ENCODE measurements around the gene ZNF787.
A peak's percentile ranks its signal among the peaks of the same experiment; 100 is the strongest.

The ZNF787 gene

DNA sequence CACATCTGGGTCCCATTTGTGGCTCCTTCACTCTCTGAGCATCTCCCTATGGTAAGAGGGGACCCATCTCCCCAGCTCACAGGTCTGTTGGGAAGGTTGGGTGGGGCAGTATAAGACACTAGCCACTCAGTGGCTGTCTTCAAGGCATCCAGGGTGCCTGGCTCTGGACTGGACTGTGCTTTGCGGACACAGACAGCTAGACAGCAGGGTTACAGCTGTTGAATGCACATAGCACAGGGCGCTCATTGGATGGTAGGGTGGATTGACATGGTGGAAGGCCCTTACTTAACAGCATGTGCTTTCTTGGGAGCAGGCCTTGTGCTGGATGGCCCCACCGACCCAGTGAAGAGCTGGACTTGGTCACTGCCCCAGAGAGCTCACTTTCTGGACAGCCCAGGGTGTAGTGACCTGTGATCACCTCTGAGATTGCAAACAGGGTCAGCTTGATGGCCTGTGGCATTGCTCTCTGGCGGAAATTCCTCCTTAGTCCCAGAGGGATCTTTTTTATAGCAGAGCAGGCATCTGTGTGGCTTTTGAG is 21.9 kb upstream of the ZNF787 start:
- DNase-seq = no peak

DNA sequence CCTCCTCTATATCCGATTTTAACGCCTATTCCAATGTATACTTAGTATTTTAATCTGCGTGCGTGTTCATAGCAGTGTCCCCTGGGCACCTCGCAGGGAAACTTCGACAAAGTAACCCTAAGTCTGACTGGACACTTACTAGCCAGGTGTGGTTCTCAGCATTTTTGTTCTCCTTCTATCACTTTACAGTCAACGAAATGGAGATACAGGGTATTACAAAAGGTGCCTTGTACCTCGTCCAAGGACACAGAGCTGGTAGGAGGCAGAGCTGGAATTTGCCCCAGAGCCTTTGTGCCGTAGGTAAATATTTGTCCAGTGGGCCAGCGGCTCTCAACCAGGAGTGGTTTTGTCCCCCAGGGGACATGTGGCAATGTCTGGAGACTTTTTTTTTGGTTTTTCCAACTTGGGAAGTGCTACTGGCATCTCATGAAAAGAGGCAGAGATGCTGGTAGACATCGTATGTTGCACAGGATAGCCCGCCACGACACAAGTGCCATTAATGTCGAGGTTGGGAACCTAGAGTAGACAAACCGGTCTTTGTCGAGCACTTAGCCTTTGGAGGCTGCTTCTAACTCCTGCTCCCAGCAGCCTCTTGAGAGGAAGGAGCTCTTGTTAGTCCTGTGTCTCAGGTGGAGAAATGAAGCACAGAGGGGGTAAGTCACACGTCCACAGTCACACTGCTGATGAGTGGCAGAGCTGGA is 21.1 kb upstream of the ZNF787 start:
- no peak for DNase-seq

DNA sequence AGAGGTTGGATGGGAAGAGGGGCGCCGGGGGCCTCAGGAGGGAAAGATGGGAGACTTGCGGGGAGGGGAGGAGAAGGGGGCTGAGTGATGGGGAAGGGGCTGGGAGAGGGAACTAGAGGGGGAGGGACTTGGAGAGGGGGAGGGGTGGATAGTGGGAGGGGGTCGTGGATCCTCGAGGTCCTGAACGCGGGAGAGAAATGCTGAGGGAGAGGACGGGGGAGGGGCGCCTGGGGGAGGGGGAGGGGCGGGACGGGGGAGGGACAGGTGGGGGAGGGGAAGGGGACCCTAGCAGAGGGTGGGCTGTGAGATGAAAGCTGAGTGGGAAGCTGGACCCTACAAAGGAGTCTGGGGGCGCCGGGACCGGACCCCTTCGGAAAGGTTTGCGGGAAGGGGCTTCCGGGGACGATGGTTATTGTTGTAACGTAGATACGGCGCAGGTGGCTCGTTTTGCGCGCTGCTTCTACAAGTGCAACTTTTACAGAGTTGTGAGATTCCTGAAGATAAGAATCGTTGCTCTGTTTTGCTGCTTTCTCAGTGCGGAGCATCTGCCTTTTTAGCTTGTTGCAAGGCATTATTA is 20.4 kb upstream of the ZNF787 start:
- no peak for DNase-seq

DNA sequence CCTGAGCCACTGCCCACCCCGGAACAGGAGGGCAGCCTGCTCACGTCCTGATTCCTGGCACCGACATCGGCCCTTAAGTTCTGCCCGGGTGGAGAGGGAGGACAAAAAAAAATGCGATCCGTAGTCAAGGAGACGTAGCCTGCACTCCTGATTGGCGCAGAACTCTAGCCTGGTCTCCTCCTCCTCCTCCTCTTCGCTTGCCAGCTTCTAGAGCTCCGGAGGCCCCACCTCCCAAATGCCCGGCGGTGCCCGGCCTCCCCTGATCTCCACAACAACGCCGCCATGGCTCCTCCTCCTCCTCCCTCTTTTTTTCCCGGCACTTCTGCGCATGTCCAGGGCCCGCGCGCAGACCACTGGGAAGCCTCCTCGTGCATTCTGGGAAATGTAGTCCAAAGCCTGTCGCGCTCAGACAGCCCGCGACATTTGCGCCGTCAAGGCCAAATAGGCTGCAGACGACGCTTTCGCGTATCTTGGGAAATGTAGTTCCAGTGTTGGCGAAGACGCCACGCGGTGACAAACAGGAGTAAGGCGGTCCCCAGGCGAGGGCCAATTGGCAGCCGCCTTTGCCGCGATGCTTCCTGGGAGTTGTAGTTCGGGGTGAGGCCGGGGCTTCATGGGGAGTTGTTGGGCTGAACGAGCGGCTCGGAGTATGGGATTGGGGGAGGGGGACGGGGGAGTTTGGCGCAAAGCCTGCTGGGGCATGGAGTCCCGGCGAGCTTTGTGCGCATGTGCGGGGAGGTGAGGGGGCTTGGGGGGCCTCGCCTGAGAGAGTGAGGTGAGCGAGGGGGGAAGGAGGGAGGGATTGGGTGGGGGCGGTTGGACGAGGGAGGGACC is 19.7 kb upstream of the ZNF787 start, which contains the start of gene ZNF444:
Gene ZNF444, plus strand, starts transcription at position 705 of the 834 bp plus-strand sequence. CDS start 5,625 bp downstream, outside the sequence.
- peak; percentile 99 for DNase-seq

DNA sequence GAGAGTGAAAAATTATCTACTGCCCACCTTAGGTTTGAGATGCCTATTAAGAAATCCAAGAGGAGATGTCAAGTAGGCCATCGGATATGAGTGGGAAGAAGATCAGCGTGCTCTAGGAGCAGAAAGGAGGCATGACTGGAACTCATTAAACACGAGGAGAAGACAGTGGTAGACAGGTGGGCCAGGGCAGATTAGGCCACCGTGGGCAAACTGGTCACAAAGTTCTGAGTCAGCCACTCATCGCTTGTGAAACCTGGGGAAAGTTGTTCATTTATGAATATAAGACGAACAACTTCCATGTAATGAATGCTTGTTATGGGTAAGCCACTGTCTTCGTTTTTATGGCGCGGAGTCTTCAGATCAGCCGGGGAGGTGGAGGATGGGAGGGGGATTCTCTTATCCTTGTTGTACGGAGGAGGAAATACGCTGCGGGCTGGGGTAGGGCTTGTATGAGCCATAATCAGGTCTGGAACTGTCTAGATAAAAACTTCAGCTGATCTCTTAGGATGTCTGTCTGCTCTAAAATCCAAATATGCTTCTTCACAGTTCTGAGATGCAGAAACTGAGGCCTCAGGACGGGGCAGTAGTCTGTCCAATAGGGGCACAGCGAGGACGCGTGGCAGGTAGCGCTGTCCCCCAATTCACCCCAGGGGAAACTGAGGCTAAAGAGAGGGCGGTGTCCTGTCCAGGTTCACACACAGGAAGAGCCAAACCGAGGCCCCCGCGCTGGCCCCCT is 18.9 kb upstream of the ZNF787 start:
- no peak for DNase-seq

DNA sequence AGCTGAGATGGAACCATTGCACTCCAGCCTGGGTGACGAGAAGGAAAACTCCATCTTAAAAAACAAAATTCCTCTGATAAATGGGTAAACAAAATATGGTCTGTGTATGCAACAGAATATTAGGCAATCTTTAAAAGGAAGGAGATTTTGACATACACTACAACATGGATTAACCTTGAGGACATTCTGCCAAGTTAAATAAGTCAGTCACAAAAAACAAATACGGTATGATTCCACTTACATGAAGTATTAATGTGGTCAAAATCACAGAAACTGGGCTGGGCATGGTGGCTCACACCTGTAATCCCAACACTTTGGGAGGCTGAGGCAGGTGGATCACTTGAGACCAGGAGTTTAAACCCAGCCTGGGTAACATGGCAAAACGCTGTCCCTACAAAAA is 17.0 kb upstream of the ZNF787 start:
- no peak for DNase-seq

DNA sequence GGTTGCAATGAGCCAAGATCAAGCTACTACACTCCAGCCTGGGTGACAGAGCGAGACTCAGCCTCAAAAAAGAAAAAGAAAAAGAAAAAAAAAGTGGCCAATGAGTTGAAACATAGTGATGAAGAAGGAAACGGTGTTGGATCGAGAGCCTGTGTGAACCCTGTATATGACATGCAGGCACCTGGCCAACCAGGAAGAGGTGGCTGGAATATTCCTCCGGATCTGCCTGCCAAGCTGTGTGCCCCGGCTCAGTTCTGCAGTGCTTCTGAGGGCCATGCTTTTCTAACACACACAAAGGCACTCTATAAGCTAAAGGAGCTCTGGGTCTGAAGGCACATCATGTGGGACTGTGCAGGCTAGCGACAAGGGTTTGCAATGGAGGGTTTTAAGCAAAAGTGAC is 16.3 kb upstream of the ZNF787 start:
- DNase-seq = no peak

DNA sequence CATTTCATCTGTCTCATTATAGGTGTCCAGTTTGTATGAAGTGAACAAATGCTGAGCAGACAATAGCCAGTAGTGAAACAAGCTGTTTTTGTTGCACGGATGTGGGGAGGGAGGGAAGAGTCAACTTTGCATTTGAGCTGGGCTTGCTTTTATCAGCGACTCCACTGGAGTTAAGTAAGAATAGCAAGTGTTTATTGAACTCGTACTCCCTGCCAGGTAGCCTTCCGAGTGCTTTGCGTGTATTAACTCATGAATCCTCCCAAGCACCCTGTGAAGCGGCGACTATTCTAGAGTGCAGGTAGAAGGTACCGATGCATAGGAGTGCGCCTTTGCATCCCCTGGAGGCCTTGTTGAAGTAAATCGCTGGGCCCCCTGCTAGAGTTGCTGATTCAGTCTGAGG is 15.3 kb upstream of the ZNF787 start:
- no peak for DNase-seq

DNA sequence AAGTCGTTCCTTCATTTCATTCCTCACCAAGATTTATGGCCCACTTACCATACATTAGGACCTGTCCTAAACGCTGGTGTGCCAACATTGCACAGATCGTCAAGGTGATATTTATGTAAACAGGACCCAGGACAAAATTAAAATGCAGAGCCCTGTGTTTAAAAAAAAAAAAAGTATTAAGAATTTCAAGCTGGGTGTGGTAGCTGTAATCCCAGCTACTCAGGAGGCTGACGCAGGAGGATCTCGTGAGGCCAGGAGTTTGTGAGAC is 13.5 kb upstream of the ZNF787 start:
- DNase-seq = no peak

DNA sequence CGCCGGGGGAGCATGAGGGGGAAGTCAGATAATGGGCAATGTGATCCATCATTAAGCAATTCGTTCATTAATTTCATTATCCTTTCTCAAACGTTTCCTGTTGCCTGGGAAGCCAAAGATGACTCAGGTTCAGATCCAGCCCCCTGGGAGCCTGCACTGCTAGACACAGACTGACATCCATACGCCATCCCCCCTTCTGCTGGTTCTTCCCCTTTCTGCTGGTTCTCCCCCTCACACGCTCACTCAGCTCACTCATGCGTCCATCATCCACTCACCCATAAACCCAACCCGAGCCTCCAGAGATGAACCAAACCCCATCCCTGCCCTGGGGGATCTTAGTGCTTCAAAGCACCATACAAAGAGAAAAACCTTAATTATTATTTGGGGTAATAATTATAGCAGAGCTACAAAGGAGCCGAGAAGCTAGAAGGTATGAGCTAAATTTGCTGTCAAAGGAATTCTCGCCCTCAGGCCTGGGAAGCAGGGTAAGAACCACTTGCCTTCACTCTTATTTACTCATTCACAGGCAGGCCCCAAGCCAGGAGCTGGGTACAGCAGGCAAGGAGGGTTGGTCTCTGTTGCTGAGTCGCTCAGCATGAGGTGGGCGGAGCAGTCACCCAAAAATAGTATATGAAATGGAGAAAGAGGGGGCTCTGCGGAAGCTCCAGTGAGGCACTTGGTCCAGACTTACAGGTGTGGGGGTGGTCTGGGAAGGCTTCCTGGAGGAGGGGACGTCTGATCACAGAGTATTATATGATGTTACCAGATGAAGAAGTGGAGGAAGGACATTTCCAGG is 13.0 kb upstream of the ZNF787 start:
- no peak for DNase-seq

DNA sequence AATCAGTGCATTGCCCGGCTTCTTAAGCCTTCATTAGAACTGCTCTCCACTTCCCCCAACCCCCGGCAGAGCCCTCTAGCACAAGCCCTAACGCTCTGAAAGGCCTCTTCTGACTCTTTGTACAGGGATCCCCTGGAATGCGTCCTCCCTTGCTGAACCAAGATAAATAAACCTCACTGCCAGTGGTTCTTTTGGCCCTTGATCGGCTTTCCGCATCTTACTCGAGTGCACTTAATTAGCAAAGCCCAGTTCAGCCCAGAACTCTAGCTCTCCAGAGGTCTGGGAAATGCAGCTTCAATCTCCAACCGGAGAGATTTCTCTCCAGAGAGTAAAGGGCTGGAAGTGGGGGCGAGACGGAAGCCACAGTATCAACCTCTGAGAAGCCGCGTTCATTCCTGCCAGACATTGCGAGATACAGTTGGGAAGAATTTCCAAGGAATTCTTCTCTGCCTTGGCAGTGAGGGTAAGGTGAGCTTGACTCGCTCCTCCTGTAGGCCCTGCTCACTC is 11.3 kb upstream of the ZNF787 start:
- no peak for DNase-seq

DNA sequence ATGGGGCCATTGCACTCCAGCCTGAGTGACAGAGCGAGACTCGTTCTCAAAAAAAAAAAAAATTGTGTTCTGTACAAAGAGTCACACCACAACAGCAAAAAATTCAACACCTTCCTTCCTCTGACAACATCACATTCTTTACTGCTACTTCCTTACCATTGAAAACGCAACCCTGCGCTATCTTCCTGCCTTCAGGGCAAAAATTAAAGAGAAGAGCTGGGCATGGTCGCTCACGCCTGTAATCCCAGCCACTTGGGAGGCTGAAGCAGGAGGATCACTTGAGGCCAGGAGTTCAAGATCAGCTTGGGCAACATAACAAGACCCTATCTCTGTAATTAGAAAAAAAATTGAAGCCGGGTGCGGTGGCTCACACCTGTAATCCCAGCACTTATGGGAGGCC is 10.6 kb upstream of the ZNF787 start:
- DNase-seq = no peak

DNA sequence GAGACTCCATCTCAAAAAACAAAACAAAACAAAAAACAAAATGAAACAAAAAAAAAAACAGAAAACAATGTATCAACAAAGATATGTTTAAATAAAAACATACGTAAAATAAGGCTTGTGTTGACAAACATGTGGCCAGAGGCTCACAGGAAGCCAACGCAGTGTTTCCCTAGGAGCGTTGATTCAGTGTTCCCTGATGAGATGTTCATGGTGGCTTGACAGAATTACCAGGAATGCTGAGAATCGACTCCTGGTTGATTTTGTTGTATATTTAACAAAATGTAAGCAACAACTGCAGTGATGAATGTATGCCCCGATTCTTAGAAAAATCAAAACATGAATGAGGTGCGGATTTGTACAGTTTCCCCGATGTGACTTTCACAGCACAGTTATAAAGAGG is 8.9 kb upstream of the ZNF787 start:
- DNase-seq = no peak

DNA sequence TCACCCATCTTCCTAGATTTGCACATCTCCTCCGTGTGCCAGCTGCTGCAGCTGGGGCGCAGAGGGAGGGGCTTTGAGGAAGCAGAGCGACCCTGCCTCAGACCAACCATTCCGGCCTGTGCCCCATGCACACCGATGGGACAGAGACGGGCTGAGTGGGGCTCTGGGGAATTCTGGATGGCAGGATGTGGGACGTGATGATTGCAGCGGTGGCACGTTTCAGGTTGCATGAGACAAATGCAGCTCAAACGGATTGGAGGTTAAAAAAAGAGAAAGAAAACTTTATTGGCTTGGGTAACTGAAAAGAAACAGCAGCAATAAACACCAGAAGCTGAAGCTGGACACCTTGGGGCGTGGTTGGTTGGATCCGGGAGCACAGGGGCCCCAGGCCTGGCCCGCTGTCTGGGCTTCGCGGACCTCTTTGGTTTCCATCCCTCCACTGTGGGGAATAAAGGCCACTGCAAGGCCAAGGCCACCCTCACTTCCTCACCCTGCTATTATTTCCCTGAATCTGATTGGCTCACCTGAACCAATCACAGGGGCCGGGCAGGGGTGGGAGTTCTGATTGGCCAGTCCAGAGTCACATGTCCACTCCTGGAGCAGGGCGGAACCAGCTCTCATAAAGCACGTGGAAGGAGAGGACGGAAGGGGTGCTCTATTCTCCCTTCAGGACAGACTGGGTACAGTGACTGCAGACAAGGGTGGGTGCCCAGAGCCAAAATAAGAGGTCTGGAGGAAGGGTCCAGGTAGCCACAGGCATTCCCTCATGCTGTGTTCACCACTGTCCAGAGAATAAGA is 6.1 kb upstream of the ZNF787 start:
- DNase-seq = no peak

DNA sequence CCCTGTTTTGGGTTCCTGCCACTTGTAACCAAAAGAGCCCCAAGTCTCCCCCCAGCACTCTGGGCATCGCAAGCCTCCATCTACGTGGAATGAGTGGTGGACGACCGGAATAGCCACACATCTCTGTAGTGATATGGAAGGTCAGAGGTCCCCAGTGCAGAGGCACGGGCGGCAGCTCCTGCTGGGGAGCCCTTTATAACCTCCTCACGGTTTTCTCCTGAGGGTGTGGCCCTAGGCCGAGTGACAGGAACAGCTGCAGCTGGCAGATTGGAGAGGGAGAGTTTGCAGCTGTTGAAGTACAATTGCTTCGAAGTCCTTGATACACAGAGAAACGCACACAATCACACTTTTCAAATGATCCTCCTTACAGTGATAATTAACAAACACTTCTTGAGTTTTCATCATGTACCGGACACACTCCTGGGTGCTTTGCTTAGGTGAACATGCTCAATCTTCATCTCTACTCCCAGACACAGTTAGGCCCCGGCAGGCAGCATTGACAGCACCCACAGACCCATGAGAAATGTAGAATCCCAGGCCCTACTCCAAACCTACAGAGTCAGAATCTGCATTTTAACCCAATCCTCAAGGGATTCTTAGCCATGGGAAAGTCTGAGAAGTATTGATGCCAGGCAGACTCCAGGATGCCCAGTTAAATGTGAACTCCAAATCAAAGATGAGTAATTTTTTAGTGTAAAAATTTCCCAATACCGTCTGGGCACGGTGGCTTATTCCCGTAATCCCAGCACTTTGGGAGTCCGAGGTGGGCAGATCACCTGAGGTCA is 4.9 kb upstream of the ZNF787 start:
- DNase-seq = no peak

DNA sequence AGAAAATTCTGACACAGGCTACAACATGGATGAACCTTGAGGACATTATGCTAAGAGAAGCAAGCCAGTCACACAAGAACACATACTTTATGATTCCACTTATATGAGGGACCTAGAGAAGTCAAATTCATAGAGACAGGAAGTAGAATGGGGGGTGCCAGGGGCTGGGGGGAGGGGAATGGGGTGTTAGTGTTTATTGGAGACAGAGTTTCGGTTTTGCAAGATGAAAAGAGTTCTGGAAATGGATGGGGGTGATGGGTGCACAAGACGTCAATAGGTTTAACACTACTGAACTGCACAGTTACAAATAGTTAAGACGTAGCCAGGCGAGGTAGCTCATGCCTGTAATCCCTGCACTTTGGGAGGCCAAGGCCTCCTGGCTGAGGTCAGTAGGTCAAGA is 3.5 kb upstream of the ZNF787 start:
- no peak for DNase-seq

DNA sequence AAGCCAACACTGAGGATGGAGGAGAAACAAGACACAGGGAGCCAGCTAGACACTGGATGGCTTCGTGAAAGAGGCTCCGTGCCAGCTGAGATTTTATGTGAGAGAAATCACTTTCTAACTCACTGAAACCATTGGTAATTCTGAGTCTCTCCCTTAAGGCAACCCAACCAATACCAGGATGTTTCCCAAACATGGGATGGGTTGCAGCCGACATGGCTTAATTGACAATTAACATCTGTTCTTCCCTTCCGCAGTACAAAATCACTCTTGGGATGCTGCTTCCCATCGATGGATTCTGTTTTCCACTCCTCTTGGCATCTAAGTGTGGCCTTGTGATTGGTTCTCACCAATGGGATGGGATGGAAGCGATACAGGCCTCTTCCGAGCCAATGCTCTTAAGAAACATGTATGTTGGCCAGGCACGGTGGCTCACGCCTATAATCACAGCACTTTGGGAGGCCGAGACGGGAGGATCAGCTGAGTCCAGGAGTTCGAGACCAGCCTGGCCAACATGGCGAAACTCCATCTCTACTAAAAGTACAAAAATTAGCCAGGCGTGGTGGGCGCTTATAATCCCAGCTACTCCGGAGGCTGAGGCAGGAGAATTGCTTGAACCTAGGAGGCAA is 2.3 kb upstream of the ZNF787 start:
- no peak for DNase-seq

DNA sequence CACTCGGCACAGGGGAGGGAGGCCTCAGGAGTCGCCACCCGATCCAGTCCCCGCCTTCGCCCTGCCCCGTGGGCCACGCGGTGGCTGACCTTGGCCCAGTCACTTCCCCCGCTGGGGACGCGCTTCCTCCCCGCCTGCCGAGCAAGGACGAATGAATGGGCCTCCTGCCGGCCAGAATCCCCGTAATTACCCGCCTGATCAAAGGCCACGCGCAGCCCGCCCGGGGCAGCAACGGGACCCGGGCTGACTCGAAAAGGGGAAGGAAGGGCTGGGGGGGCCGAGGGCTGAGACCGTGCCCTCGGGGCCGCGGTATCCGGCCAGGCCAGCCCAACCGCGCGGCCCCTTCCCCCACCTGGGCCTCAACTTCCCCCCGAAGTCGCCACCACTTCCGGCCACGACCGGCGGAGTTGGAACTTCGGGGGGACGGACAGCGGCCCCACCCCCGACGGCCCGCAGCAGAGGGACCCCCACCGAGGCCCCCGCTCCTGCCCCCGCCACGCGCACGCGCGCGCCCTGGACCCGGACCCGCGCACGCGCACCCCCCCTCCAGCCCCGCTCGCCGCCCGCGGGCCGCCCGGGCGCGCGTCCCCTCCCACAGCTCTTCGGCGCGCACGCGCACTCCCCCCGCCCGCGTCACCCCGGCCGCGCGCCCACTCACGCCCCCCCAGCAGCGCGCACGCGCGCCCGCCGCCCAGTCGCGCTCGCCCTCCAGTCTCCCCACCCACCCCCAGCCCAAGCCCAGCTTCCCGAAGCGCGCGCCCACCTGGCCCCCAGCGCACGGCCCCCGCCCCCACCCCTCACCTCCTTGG is 520 bp downstream of the ZNF787 start:
- DNase-seq = peak; percentile 84

DNA sequence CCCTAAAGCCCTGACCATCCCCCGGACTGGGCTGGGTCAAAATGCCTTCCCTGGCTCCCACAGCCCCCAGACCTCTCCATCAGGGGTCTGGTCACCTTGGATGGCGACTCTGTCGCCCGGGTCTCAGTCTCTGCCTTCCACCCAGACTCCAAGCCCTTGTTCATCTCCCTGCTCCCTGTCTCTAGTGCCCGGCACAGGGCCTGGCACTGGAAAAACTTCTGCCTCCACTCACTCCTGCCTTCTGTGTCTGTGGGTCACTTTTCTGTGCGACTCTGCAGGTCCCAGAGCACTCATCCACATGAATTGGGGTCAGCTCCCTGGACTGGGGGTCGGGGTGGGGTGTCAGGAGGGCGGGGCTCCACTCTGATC is 1.1 kb downstream of the ZNF787 start:
- DNase-seq = no peak
